SK-N-SH (cell line): ENCODE data around the gene CACNA1E. TPM values are rescaled to one million over a fixed set of nuclear protein-coding genes. Genes with fewer than 3 reads are reported as not detected.

Experiments used
- CTCF ChIA-PET: fragments of 300-600, 350-600 bp; formaldehyde crosslinking; extraction: SDS; loops from one replicate; lab custom pipeline; 2021; lab: Yijun Ruan, JAX
- POLR2A ChIA-PET: fragments of 350-600 bp; sonication (Branson Sonifier 250); formaldehyde crosslinking; extraction: SDS; loops from one replicate; lab custom pipeline; 2020; ENCODE audit warnings: antibody characterized with exemption, inconsistent platforms; lab: Yijun Ruan, JAX
- DNase-seq: peaks from one replicate; pipeline ENCODE4 v3.0.0; 2012
- H2AFZ ChIP-seq: fragments of 200-600 bp; sonication (generic); 2 replicates; pipeline ENCODE4 v1.8.1; 2016; ENCODE audit warnings: antibody characterized with exemption, mild to moderate bottlenecking, low read depth
- H3F3A ChIP-seq: fragments of 200-600 bp; sonication (generic); replicated peaks from 2 replicates; pipeline ENCODE3; 2016; ENCODE audit warnings: antibody characterized with exemption, mild to moderate bottlenecking; ENCODE audit not compliant: insufficient read depth
- H3K27ac ChIP-seq, 2 experiments: fragments of 200-500 bp in 1 of 2; fragments of 200-600 bp in 1 of 2; sonication (Bioruptor generic) in 1 of 2; sonication (generic), shearing (Covaris generic) in 1 of 2; 2 replicates each; pipeline versions ENCODE4 v1.5.1 to v1.6.1; 2014 to 2016; ENCODE audit warnings: low read depth in 2 of 2, inconsistent platforms in 1 of 2, low read length in 1 of 2, mild to moderate bottlenecking in 1 of 2, mixed read lengths in 1 of 2
- H3K27me3 ChIP-seq: fragments of 200-600 bp; sonication (generic), shearing (Covaris generic); 2 replicates; pipeline ENCODE4 v1.6.1; 2016; ENCODE audit warnings: mixed run types; ENCODE audit not compliant: insufficient read depth
- H3K36me3 ChIP-seq, 2 experiments: fragments of 200-500 bp in 1 of 2; fragments of 200-600 bp in 1 of 2; sonication (Bioruptor generic) in 1 of 2; sonication (generic) in 1 of 2; replicated peaks in 1 of 2; 2 replicates each; pipeline versions ENCODE3 to v1.5.1; 2014 to 2016; ENCODE audit warnings: low read length in 1 of 2, mild to moderate bottlenecking in 1 of 2; ENCODE audit not compliant: insufficient read depth in 2 of 2, control insufficient read depth in 1 of 2
- H3K4me1 ChIP-seq, 2 experiments: fragments of 200-500 bp in 1 of 2; fragments of 200-600 bp in 1 of 2; sonication (Bioruptor generic) in 1 of 2; sonication (generic), shearing (Covaris generic) in 1 of 2; 2 replicates each; pipeline versions ENCODE4 v1.5.1 to v1.6.1; 2014 to 2016; ENCODE audit warnings: low read depth in 1 of 2, low read length in 1 of 2, mixed run types in 1 of 2; ENCODE audit not compliant: insufficient read depth in 2 of 2, control insufficient read depth in 1 of 2
- H3K4me2 ChIP-seq: fragments of 200-600 bp; sonication (generic), shearing (Covaris generic); 2 replicates; pipeline ENCODE4 v1.6.1; 2017; ENCODE audit warnings: mixed run types
- H3K4me3 ChIP-seq, 2 experiments: fragments of 200-500 bp in 1 of 2; fragments of 200-600 bp in 1 of 2; sonication (Bioruptor generic) in 1 of 2; sonication (generic), shearing (Covaris generic) in 1 of 2; 2 replicates each; pipeline versions ENCODE4 v1.5.1 to v1.8.1; 2014 to 2016; ENCODE audit warnings: low read depth in 2 of 2, inconsistent platforms in 1 of 2, low read length in 1 of 2, mild to moderate bottlenecking in 1 of 2, mixed read lengths in 1 of 2, moderate library complexity in 1 of 2
- H3K79me2 ChIP-seq: fragments of 200-600 bp; sonication (generic); 2 replicates; pipeline ENCODE4 v1.8.1; 2017; ENCODE audit warnings: mild to moderate bottlenecking; ENCODE audit not compliant: insufficient read depth
- H3K9ac ChIP-seq: fragments of 200-600 bp; sonication (generic); 2 replicates; pipeline ENCODE4 v1.6.1; 2017; ENCODE audit warnings: mixed run types
- H3K9me2 ChIP-seq: fragments of 200-600 bp; sonication (generic); 2 replicates; pipeline ENCODE4 v1.6.1; 2017; ENCODE audit warnings: mixed run types
- H3K9me3 ChIP-seq: fragments of 200-600 bp; sonication (generic); 2 replicates; pipeline ENCODE4 v1.6.1; 2017; ENCODE audit warnings: mixed run types, mild to moderate bottlenecking, moderate library complexity
- H4K20me1 ChIP-seq: fragments of 200-600 bp; sonication (generic); 2 replicates; pipeline ENCODE4 v1.6.1; 2017; ENCODE audit warnings: mild to moderate bottlenecking, mixed run types; ENCODE audit not compliant: insufficient read depth
- CHD2 ChIP-seq: fragments of 150-350 bp; IDR thresholded peaks from 2 replicates; pipeline ENCODE4 v1.6.1; 2018; ENCODE audit warnings: low read length; ENCODE audit not compliant: partially characterized antibody
- GATA2 ChIP-seq: sonication (generic); formaldehyde crosslinking; IDR thresholded peaks from 2 replicates; pipeline ENCODE4 v1.5.0; 2020; ENCODE audit warnings: mild to moderate bottlenecking, missing genetic modification reagents
- NFIC ChIP-seq: IDR thresholded peaks from 2 replicates; pipeline ENCODE4 v1.4.0; 2012; ENCODE audit warnings: borderline replicate concordance
- NRF1 ChIP-seq: IDR thresholded peaks from 2 replicates; pipeline ENCODE4 v1.6.1; 2012; ENCODE audit warnings: low read depth, mild to moderate bottlenecking, low read length
- POLR2AphosphoS5 ChIP-seq: IDR thresholded peaks from 2 replicates; pipeline ENCODE4 v1.6.1; 2012; ENCODE audit warnings: low read depth, low read length
- RAD21 ChIP-seq: IDR thresholded peaks from 2 replicates; pipeline ENCODE4 v1.6.1; 2012; ENCODE audit warnings: mild to moderate bottlenecking, low read length
- RFX5 ChIP-seq: IDR thresholded peaks from 2 replicates; pipeline ENCODE4 v1.6.1; 2012; ENCODE audit warnings: mild to moderate bottlenecking, improper control_type of control experiment, low read length
- RXRA ChIP-seq: IDR thresholded peaks from 2 replicates; pipeline ENCODE4 v1.4.0; 2012; ENCODE audit warnings: low read depth, mild to moderate bottlenecking, borderline replicate concordance
- SMC3 ChIP-seq: IDR thresholded peaks from 2 replicates; pipeline ENCODE4 v1.6.1; 2012; ENCODE audit warnings: low read depth, low read length, improper control_type of control experiment
- TAF1 ChIP-seq: IDR thresholded peaks from 2 replicates; pipeline ENCODE4 v1.6.1; 2012; ENCODE audit warnings: low read depth, mild to moderate bottlenecking, low read length, moderate library complexity, borderline replicate concordance
- YY1 ChIP-seq: IDR thresholded peaks from 2 replicates; pipeline ENCODE4 v1.4.0; 2012; ENCODE audit warnings: low read depth, mild to moderate bottlenecking
- WGBS: methylation state at CpG from one replicate; pipeline ENCODE4 v1.1.6; 2017; ENCODE audit warnings: low lambda C conversion rate; 5-methylcytosine and 5-hydroxymethylcytosine counted together
- polyA plus RNA-seq, 3 experiments: library from polyadenylated mRNA; depleted of rRNA; stranded (reverse); fragments of >200 nt; gene quantifications; 2 replicates each; pipeline ENCODE4 v1.2.3, GENCODE V29; 2012
- TF ChIP-seq, protein P1 (sequence below): IDR thresholded peaks from 2 replicates; pipeline ENCODE4 v1.4.0; 2012; ENCODE audit warnings: low read depth
- TF ChIP-seq, protein P2 (sequence below): IDR thresholded peaks from 2 replicates; pipeline ENCODE4 v1.6.1; 2012; ENCODE audit warnings: mild to moderate bottlenecking, low read depth, low read length, moderate library complexity
- TF ChIP-seq, protein P3 (sequence below): IDR thresholded peaks from 2 replicates; pipeline ENCODE4 v1.4.0; 2012; ENCODE audit warnings: low read depth, borderline replicate concordance
- TF ChIP-seq, protein P4 (sequence below): fragments of 150-350 bp; IDR thresholded peaks from 2 replicates; pipeline ENCODE4 v1.6.1; 2017; ENCODE audit warnings: antibody characterized with exemption, low read length, low read depth, borderline replicate concordance
- TF ChIP-seq, protein P5 (sequence below): fragments of 200-600 bp; sonication (generic); IDR thresholded peaks from 2 replicates; pipeline ENCODE4 v1.6.1; 2017; ENCODE audit warnings: antibody characterized with exemption, mild to moderate bottlenecking, moderate library complexity

CACNA1E gene
- polyA plus RNA-seq, 1 of the 3 experiments (the other 2 are of a cell fraction): not detected

DNA sequence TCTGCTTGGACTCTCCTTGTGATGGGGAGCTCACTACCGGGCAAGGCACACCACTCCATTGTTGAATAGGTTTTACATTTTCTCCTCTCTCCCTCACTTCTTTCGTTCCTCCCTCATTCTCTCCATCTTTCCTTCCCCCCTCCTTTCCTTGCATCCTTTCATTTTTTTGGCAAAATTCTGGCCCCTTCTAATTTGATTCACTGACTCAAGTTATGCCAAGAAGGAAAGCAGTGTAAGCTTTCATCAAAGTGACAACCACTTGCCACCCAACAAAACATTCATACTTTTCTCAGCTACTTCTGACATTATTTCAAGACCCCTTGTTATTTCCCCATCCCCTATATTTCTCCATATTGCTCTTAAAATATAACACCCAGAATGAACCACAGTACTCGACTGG, 68.4 kb downstream of the CACNA1E start (continued):
- no peak for TF ChIP-seq CHD2
- TF ChIP-seq, protein P1, sequence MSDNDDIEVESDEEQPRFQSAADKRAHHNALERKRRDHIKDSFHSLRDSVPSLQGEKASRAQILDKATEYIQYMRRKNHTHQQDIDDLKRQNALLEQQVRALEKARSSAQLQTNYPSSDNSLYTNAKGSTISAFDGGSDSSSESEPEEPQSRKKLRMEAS: no peak
- TF ChIP-seq, all 33 proteins: peak for 0

DNA sequence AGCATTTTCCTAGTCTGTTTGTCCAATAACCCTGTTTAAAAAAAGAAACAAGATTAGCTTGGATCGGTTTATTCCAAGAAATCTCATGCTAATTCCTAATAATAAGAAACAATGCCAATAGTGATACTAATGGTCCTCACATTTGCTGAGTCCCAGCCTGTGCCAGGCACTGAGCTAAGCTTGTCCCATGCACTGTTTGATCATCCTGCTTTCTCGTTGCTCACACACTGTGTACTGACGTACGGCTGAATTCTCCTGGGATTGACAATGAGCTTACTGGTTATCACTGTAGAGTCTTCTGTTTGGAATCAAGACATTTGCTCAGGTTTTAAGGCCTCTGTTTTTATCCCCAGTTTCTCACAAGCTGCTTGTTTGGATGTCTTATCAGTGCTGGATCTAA, 71.1 kb downstream of the CACNA1E start:
- 30% methylated on average over 4 of the region's 4 CpGs for WGBS
- Histone ChIP-seq H3K9ac (no peak overlapping the region), H3K79me2 (no peaks in the 10 kb centered on the region), H4K20me1 (no peaks in the 10 kb centered on the region), H3K4me3 (no peak overlapping the region), H2AFZ (no peak overlapping the region)
- CTCF ChIA-PET: interaction anchor here (0.9 to 1.3 kb wide), 2 partner anchors 17 to 75 kb away, joined by 3 read pairs; no protein-coding TSS in a partner anchor
- DNase-seq: no peak
- no peak for TF ChIP-seq NRF1
- TF ChIP-seq, protein P2, sequence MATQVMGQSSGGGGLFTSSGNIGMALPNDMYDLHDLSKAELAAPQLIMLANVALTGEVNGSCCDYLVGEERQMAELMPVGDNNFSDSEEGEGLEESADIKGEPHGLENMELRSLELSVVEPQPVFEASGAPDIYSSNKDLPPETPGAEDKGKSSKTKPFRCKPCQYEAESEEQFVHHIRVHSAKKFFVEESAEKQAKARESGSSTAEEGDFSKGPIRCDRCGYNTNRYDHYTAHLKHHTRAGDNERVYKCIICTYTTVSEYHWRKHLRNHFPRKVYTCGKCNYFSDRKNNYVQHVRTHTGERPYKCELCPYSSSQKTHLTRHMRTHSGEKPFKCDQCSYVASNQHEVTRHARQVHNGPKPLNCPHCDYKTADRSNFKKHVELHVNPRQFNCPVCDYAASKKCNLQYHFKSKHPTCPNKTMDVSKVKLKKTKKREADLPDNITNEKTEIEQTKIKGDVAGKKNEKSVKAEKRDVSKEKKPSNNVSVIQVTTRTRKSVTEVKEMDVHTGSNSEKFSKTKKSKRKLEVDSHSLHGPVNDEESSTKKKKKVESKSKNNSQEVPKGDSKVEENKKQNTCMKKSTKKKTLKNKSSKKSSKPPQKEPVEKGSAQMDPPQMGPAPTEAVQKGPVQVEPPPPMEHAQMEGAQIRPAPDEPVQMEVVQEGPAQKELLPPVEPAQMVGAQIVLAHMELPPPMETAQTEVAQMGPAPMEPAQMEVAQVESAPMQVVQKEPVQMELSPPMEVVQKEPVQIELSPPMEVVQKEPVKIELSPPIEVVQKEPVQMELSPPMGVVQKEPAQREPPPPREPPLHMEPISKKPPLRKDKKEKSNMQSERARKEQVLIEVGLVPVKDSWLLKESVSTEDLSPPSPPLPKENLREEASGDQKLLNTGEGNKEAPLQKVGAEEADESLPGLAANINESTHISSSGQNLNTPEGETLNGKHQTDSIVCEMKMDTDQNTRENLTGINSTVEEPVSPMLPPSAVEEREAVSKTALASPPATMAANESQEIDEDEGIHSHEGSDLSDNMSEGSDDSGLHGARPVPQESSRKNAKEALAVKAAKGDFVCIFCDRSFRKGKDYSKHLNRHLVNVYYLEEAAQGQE: no peak
- TF ChIP-seq, protein P3, sequence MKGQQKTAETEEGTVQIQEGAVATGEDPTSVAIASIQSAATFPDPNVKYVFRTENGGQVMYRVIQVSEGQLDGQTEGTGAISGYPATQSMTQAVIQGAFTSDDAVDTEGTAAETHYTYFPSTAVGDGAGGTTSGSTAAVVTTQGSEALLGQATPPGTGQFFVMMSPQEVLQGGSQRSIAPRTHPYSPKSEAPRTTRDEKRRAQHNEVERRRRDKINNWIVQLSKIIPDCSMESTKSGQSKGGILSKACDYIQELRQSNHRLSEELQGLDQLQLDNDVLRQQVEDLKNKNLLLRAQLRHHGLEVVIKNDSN: no peak
- TF ChIP-seq GATA2 (CRISPR knock-in tag): no peak
- TF ChIP-seq, protein P4, sequence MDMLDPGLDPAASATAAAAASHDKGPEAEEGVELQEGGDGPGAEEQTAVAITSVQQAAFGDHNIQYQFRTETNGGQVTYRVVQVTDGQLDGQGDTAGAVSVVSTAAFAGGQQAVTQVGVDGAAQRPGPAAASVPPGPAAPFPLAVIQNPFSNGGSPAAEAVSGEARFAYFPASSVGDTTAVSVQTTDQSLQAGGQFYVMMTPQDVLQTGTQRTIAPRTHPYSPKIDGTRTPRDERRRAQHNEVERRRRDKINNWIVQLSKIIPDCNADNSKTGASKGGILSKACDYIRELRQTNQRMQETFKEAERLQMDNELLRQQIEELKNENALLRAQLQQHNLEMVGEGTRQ: no peak
- TF ChIP-seq RXRA: no peak
- TF ChIP-seq POLR2AphosphoS5: no peak
- TF ChIP-seq, all 33 proteins: peak for 0
- Histone ChIP-seq H3K36me3 (no peaks in the 10 kb centered on the region), H3K4me1 (no peaks in the 10 kb centered on the region), H3K9me2 (no peaks in the 10 kb centered on the region), H3K9me3 (no peaks in the 10 kb centered on the region), H3K27ac (no peak overlapping the region), H3K27me3 (no peaks in the 10 kb centered on the region), H3K4me2 (no peak overlapping the region), H3F3A (no peaks in the 10 kb centered on the region)
- POLR2A ChIA-PET: no interaction called here

DNA sequence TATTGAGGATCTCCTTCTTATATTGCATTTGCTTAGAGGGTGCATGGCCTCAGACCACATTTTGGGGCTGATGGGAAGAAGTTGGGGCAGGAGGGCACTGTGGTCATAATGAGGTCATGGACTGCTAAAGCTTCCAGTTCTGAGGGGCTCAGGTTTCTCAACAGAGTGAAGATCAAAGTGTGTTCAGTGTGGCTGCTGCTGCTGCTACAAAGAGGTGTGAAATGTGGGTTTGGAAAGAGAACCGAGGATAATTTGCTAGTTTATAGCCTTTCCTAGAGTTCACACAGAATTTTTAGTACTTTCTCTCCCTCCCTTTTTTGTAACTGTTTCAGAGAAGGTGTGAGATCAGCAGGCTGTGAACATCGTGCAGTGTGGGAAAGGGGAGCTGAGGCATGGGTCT, 73.3 kb downstream of the CACNA1E start:
- TF ChIP-seq, protein P3: no peak
- TF ChIP-seq GATA2 (CRISPR knock-in tag) (no peak), SMC3 (no peak), RFX5 (no peak), NFIC (no peak), YY1 (no peak), TAF1 (no peak), NRF1 (no peak), CHD2 (no peak), RAD21 (no peak)
- TF ChIP-seq, protein P5, sequence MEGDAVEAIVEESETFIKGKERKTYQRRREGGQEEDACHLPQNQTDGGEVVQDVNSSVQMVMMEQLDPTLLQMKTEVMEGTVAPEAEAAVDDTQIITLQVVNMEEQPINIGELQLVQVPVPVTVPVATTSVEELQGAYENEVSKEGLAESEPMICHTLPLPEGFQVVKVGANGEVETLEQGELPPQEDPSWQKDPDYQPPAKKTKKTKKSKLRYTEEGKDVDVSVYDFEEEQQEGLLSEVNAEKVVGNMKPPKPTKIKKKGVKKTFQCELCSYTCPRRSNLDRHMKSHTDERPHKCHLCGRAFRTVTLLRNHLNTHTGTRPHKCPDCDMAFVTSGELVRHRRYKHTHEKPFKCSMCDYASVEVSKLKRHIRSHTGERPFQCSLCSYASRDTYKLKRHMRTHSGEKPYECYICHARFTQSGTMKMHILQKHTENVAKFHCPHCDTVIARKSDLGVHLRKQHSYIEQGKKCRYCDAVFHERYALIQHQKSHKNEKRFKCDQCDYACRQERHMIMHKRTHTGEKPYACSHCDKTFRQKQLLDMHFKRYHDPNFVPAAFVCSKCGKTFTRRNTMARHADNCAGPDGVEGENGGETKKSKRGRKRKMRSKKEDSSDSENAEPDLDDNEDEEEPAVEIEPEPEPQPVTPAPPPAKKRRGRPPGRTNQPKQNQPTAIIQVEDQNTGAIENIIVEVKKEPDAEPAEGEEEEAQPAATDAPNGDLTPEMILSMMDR: no peak
- H3K9me3 ChIP-seq: no peaks in the 10 kb centered on the region
- H3K4me1 ChIP-seq: no peaks in the 10 kb centered on the region
- no peak overlapping the region for H3K27ac ChIP-seq
- no peak overlapping the region for H2AFZ ChIP-seq
- H3K79me2 ChIP-seq: no peaks in the 10 kb centered on the region
- no peak overlapping the region for H3K4me2 ChIP-seq
- no peaks in the 10 kb centered on the region for H3F3A ChIP-seq
- no peak overlapping the region for H3K4me3 ChIP-seq
- H3K36me3 ChIP-seq: no peaks in the 10 kb centered on the region
- DNase-seq: no peak
- H3K9me2 ChIP-seq: no peaks in the 10 kb centered on the region
- H3K27me3 ChIP-seq: no peaks in the 10 kb centered on the region
- WGBS: 0% methylated on average over 2 of the region's 2 CpGs
- ChIA-PET POLR2A (no interaction called here), CTCF (no interaction called here)
- no peaks in the 10 kb centered on the region for H4K20me1 ChIP-seq
- no peak overlapping the region for H3K9ac ChIP-seq
